GM21526 (cell line): ENCODE results near the gene FBXO39.
"Not testable (repeated sequence)": the region's sequence is repeated elsewhere in the genome, so short reads cannot be mapped to it uniquely, and the experiment has no call there.

ENCODE experiments used
- ATAC-seq: cut with Tn5 transposase; IDR thresholded peaks from one replicate; pipeline ENCODE4 v1.9.1; 2021; ENCODE audit warnings: moderate library complexity; ENCODE audit not compliant: unreplicated experiment, low FRiP score

The FBXO39 gene

DNA sequence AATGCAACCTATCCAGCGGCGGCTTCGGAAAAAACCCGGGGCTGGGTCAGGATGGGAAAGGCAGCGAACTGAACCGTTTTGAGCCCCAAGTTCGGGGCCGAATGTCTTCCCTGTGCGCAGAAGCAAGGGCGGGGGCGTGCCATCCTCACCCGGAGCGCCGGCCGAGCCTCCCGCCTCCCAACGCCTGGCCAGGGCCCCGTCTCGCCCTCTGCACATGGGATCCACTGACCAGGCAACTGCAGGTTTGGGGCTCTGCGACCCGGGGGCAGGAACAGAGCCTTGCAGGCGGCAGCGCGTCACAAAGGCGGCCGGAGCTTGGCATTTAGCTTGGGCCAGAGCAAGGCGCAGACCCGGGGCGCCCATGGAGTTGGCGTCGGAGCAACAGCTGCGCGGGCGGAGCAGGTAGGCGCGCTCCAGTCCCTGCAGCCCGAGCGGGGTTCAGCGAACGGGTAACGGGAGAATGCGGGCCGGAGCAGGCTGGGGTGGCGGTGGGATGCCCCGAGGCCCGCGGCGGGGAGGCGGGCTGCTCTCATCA is at the start of gene FBXO39:
TSS of gene FBXO39 (plus strand) at position 345 of the 535 bp plus-strand sequence. CDS start 3,654 bp downstream, outside the sequence.
- no peak for ATAC-seq

DNA sequence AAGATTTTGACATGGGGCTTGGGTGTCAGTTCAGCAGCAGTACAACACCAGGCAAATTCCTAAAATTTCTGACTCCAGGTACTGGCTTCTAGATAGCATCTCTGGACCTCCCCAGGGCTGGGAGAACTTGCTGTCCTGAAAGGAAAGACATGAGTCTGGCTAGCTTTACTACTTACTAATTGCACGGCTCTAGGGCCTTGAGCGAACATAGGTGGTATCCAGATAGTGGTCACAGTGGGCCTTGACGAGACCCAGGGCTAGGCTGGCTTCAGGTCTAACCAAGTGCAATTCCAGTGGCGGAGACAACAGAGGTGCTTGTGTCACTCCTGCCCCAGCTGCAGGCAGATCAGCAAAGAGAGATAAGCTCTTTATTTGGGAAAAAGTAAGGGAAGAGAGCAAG is 46.5 kb upstream of the FBXO39 start:
- no peak for ATAC-seq

DNA sequence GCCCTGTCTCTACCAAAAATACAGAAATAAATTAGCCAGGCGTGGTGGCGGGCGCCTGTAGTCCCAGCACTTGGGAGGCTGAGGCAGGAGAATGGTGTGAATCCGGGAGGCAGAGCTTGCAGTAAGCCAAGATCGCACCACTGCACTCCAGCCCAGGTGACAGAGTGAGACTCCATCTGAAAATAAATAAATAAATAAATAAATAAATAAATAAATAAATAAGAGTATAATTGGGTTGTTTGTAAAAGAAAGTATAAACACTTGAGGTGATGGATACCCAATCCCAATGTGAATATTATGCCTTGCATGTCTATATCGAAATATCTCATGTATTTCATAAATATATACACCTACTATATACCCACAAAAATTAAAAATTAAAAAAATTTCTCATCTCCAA is 29.4 kb upstream of the FBXO39 start:
- not testable (repeated sequence) for ATAC-seq

DNA sequence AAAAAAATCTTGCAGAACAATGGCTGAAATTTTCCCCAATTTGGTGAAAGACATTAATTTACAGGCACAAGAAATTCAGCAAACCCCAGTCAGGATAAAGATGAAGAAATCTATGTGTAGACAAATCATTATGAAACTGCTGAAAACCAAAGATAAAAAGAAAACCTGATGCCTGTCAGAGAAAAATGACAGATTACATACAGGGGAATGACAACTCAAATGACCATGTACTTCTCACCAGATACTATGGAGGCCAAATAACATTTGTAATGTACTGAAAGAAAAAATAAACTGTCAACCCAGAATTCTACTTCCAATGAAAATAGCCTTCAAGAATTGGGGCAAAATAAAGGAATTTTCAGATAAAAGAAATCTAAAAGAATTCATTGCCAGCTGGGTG is 27.4 kb upstream of the FBXO39 start:
- ATAC-seq, result no peak

DNA sequence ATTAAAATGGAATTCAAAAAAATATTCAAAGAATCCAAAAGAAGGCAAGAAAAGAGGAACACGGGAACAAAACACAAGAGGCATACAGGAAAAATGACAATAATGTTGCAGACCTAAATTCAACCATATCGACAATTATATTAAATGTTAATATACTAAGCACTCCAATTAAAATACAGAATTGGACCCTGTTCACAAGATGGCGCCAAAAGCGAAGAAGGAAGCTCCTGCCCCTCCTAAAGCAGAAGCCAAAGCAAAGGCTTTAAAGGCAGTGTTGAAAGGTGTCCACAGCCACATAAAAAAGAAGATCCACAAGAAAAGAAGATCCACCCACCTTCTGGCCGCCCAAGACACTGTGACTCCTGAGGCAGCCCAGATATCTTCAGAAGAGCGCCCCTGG is 26.5 kb upstream of the FBXO39 start:
- no peak for ATAC-seq

DNA sequence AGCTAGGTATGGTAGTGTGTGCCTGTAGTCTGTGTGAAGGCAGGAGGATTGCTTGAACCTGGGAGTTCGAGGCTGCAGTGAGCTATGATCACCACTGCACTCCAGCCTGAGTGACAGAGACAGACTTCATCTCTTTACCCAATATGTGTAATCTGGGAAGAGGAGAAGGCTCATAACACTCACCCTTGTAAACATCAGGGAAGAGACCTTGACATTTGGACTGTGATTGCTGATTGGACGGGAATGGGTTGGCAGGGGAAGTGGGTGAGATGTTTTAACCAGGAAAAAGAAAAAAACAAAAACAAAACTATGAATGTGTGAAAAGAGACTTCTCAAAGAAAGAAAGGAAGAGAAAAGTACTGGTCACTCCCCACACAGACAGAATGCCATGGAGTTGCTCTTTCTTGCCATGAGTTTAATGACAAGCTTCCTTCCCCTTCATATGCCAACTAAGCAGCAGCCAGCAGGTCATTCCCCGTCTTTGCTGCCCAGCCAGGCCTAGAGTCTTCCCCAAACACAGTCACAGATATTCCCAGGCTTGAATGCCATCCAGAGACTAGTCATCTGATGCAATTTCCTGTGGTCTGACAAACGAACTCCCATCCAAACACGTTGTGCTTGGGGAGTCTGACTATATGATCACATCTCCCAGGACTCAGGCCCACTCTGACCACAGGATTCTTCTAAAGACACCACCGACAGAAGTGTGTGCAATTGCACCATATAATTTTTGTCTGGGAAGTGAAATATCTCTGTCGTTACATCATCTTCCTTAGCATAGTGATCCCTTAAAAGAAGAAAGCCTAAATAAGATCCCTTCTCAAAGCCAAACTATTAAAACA is 23.7 kb upstream of the FBXO39 start:
- no peak for ATAC-seq

DNA sequence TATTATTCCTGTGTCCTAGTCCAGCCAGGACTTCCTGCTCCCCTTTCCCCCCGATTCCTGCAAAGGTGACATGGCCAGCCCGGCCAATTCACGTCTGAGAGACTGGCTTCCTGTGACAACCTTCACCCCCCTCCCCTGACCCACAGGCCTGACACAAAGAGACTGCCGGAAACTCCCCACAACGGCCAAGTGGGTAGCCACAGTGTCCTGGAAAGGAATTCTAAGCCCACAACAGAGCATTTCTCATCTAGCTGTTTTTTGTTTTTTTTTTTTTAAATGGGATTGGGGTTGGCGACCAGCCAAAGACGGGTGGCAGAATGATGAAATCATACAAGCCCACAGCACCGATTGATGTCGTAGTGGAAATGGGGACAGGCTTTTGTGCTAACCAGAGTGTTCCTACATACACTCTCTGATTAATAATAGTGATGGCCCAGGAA is 23.0 kb upstream of the FBXO39 start:
- no peak for ATAC-seq

DNA sequence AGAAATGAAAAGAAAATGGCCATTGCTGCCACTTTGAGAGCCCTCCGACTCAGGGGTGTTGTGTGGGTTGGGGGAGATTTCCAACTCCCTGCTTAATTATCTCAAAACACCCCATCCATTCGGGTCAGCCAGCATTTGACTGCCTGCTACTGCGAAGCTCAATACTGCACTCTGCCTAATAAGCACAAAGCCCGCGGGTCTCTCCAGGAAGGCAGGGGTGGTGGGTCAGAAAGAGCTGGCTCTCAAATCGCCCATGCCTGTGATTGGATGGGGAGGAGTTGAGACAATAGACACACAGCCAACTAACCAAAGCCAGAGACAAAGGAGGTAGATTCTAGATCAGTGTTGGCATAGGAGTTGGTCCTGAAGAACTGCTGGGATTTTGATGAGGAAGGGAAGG is 22.5 kb upstream of the FBXO39 start:
- no peak for ATAC-seq

DNA sequence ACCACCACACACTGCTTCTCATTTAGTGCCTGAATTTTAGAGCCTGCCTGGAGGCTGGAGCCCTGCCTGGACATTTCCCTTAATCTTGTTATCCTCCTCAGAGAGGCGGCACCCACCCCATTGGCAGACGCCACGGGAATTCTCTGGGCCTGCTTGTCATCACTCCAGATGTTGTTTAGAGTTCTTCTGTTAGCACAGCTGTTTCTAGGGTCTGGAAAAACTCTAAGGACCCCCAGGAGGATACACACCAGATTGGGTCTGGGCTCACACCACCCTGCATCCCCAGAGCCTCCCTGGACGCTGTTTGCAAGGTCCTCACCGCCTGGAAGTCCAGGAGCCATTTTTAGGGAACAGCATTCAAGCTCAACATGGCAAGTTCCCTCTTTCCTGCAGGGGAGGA is 20.7 kb upstream of the FBXO39 start:
- ATAC-seq, result no peak

DNA sequence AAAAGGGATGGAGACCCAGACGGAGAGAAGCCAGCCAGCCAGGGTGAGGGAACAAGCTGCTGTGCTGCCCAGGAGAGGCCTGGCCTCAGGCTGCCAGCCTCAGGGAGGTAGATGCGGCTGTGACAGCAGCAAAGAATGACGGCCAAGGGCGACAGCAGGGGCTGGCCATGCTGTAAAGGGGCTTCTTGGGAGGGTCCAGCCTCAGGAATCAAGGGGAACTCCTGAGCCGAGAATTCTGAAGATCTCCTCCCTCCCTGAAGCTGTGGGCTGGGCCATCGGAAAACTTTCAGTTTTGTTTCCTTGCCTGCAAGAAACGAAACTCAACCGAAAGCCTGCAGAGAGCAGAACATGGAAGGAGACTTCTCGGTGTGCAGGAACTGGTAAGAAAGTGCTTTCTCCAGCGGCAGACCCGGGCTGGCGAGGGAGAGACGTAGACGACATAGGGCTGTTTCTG is 20.3 kb upstream of the FBXO39 start, which contains the start of gene XAF1:
TSS of gene XAF1 (plus strand) at position 316 of the 454 bp plus-strand sequence. CDS start at position 349, 33 bp downstream.
- no peak for ATAC-seq

DNA sequence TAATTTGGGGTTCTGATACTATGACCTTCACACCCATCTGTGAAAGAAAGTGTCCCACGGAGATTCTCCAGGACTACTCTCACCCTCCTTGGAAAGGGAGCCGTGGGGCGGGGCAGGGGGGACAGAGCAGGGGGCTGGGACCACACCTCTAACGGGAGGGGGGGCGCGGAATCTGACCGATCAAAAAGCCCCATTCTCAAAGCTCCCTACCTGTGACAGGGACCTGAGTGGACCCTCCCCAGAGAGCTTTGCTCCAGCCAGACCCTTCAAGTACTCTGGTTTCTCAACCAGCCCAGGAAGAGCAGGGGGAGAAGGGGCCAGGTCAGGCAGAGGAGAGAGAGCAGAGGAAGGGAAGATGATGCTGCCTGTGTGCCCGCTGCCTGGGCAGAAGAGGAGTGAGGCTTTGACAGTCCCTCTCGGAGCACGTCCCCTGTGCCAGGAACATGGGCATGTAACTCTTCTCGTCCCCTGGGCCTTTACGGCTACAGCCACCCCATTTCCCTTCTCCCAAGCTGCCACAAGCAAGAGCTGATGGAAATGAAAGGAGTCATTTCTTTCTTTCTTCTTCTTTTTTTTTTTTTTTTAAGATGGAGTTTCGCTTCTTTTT is 19.5 kb upstream of the FBXO39 start:
- ATAC-seq, result no peak

DNA sequence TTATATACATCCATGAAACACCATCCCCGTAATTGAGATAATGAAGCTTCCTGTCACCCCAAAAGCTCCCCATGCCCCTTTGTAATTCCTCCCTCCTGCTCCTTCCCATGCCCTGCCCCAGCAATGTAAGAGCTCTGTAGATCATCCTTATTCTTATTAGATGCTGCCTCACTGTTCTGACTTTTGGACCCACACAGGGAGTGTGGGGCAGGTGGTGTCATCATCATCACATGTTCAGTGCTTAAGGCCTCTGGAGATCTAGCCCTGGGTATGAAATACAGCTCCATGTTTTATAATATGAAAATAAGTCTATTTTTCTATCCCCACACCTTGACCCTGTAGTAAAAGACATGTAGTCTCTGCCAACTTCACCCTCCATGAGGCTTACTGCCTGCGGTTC is 18.3 kb upstream of the FBXO39 start:
- ATAC-seq, result no peak

DNA sequence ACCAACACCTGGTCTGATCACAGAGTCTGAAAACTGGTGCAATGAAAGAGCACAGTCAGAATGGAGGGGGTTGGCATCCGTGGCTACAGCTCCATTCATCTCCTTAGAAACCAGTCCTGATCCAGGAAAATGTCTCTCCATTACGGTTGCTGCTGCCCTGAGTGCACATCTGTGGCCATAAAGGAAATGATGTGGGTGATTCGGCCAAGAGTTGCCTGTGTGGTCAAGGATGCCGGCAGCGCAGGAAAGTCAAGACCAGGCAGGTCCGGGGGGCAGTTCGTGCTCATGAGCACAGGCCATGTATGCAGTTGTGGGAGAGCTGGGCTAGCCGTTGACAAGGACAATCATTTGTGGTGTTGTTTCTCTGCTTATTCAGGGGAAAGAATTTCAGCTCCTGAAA is 14.2 kb upstream of the FBXO39 start:
- ATAC-seq, result no peak

DNA sequence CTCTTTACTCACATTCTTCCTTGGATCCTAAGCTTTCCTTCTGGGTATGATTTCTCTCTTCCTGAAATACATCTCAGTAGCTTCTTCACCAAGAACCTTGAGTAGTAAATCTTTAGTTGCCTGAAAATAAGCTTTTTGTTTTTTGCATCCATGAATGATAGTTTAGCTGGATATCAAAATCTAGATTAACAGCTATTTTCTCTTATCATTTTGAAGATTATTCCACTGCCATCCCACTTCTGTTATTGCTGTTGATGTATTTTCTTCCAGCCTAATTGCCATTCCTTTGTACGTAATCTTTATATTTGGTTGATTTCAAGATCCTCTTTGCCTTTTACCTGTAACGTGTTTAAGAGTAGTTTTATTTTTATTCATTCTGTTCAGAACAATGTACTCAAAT is 7.6 kb upstream of the FBXO39 start:
- ATAC-seq, result no peak

DNA sequence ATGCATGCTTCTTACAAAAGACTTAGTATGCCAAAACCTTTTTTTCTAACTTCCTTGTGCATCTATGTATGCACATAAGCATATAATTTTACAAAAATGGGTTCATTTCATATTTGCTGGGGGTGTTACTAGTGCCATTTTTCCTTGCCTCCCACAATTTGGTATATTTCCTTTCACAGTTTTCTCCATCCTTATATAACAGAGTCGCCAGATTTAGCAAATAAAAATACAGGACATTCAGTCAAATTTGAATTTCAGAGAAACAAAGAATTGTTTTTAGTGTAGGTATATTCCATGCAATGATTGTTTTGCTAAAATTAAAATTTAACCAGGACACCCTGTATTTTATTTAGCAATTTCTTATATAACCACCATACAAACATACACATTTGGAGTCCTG is 4.0 kb upstream of the FBXO39 start:
- ATAC-seq, result no peak

DNA sequence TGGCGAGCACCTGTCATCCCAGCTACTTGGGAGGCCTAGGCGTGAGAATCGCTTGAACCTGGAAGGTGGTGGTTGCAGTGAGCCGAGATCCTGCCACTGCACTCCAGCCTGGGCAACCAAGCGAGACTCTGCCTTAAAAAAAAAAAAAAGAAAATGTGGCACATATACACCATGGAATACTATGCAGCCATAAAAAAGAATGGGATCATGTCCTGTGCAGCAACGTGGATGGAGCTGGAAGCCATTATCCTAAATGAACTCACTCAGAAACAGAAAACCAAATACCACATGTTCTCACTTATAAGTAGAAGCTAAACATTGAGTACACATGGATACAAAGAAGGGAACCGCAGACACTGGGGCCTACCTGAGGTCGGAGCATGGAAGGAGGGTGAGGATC is 1.1 kb upstream of the FBXO39 start:
- ATAC-seq, result not testable (repeated sequence)

DNA sequence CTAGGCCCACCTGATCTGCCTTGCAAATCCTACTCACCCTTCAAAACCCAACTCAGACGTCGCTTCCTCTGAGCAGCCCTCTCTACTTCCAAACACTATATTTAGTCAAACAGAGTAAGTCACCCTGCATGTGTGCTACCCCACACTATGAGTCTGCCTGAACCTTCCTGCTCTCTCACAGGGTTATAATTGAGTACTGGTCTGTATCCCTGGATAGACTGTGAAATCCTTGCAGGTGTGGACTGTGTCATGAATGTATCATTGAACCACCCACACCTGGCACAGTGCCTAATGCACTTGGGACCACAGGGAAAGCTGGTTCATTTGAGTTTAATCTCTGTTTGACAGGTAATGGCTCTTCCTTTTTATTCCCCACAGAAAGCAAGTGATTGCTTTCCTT is 3.4 kb downstream of the FBXO39 start:
- ATAC-seq, result no peak

DNA sequence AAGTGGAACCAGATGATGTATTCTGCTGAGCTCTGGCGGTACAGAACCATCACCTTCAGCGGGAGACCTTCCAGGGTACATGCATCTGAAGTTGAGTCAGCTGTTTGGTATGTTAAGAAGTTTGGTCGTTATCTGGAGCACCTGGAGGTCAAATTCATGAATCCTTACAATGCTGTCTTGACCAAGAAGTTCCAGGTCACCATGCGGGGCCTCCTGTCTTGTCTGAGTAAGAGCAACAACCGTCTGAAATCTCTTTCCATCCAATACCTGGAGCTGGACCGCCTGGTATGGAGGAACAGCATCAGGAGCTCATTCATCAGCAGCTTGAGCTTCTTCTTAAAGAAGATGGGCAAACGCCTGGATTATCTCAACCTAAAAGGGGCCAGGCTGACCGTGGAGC is 4.0 kb downstream of the FBXO39 start:
- ATAC-seq, result no peak

DNA sequence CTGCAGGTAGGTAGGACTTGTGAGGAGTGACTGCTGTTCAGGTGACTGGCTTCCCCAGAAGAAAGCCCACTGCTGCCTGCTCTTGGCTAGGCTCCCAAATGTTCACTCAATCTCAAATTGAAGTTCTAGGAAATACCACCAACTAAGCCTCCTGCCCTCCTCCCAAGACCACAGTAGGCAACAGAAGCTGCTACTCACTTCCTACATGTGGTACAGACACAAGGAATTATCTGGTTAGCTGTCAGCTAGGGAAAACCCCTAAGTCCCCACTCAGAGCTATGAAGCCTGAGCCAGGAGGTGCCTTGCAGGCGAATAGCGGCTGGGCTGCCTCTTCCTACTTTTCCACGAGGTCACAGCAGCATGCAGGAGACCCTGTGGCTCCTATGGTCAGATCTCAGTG is 4.9 kb downstream of the FBXO39 start:
- no peak for ATAC-seq

DNA sequence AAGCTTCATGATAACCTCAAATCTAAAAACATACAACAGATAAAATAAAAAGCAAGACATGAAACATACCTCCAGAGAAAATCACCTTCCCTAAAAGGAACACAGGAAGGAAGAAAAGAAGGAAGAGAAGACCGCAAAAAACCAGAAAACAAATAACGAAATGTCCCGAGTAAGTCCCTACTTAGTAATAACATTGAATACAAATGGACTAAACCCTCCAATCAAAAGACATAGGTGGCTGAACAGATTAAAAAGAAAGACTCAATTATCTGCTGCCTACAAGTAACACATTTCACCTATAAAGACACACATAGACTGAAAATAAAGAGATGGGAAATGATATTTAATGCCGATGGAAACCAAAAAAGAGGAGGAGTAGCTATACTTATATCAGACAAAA is 6.2 kb downstream of the FBXO39 start:
- no peak for ATAC-seq

DNA sequence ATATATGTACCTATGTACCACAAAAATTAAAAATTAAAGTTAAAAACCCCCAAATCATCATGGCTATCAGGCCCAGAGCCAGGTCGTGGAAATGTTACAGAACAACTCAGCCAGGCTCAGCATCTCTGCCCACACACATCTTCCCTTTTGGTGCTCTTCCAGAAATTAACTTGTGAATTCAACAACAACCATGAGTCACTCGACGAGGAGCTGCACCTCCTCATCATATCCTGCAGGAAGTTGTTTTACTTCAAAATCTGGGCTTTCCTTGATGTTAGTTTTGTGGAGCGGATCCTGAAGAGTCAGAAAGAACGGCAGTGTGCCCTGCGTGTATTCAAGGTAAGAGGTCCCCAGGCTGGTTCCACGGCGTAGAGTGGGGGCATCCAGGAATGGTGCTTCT is 10.6 kb downstream of the FBXO39 start:
- no peak for ATAC-seq
